Lung (tissue), 12 donors: Measurements from ENCODE around the gene ERBB4. TPM values are rescaled to one million over a fixed set of nuclear protein-coding genes. Genes with fewer than 3 reads are reported as not detected.

ENCODE experiments used
- ATAC-seq: fragments of 200-7000 bp; cut with Tn5 transposase; one replicate; pipeline ENCODE4 v1.9.1; 2020; ENCODE audit warnings: moderate number of reproducible peaks; ENCODE audit not compliant: insufficient read depth, low FRiP score
- DNase-seq, 3 donors: peaks; one replicate each; pipeline ENCODE4 v3.0.0-alpha.2; 2013 to 2017
- H3K27ac ChIP-seq, 2 donors: one replicate each; pipeline ENCODE4 v1.5.1; 2013; ENCODE audit warnings: mild to moderate bottlenecking in 2 of 2, moderate library complexity in 2 of 2, control low read depth in 1 of 2, inconsistent platforms in 1 of 2, low read depth in 1 of 2, low read length in 1 of 2
- H3K27me3 ChIP-seq, 3 donors: one replicate each; pipeline ENCODE4 v1.5.1; 2013; ENCODE audit warnings: low read length in 2 of 3; ENCODE audit not compliant: control insufficient read depth in 3 of 3, insufficient read depth in 3 of 3
- H3K36me3 ChIP-seq, 4 donors: one replicate each; pipeline ENCODE4 v1.5.1; 2013; ENCODE audit warnings: low read length in 4 of 4, mild to moderate bottlenecking in 1 of 4, moderate library complexity in 1 of 4; ENCODE audit not compliant: control insufficient read depth in 4 of 4, insufficient read depth in 4 of 4
- H3K4me1 ChIP-seq, 5 donors: one replicate each; pipeline ENCODE4 v1.5.1; 2013; ENCODE audit warnings: low read length in 5 of 5, mild to moderate bottlenecking in 2 of 5, moderate library complexity in 1 of 5; ENCODE audit not compliant: control insufficient read depth in 5 of 5, insufficient read depth in 5 of 5
- H3K4me3 ChIP-seq: one replicate; pipeline ENCODE4 v1.5.1; 2013; ENCODE audit warnings: mild to moderate bottlenecking, control low read depth, moderate library complexity
- H3K9ac ChIP-seq, 2 donors: one replicate each; pipeline ENCODE4 v1.5.1; 2013; ENCODE audit warnings: low read length in 2 of 2, control low read depth in 1 of 2; ENCODE audit not compliant: insufficient read depth in 1 of 2
- H3K9me3 ChIP-seq, 4 donors: one replicate each; pipeline ENCODE4 v1.5.1; 2013; ENCODE audit warnings: low read length in 3 of 4, mild to moderate bottlenecking in 1 of 4, moderate library complexity in 1 of 4; ENCODE audit not compliant: control insufficient read depth in 4 of 4, insufficient read depth in 3 of 4
- WGBS, 2 donors: extraction: QIAGEN DNeasy Blood & Tissue Kit; methylation state at CpG; one replicate each; pipeline ENCODE4 v1.1.7; 2013; 5-methylcytosine and 5-hydroxymethylcytosine counted together
- polyA plus RNA-seq, 2 donors: library from polyadenylated mRNA; stranded (reverse); fragments of 200-250 nt; gene quantifications; one replicate each; pipeline ENCODE4 v1.2.1, GENCODE V29; 2013
- total RNA-seq, 2 donors: library from RNA; depleted of rRNA in 1 of 2; stranded (reverse); fragments of >200 nt in 1 of 2; gene quantifications; one replicate each; pipeline ENCODE4 v1.2.1, GENCODE V29; 2014 to 2021
- TF ChIP-seq, protein P1 (sequence below): IDR thresholded peaks from 2 replicates; pipeline ENCODE4 v1.5.1; 2012; ENCODE audit warnings: mild to moderate bottlenecking; ENCODE audit errors: control extremely low read depth, extremely low read depth
- donor health status: control.
- donor health status: control.
- donor health status: Bipolar disorder and iron deficiency.
- donor health status: healthy.
- donor health status: DM: yes; HTN: yes; CAD: no.

The ERBB4 gene
- total and polyA plus RNA-seq, 4 donors: 0.41 to 16.8 (median 5.3) TPM

DNA sequence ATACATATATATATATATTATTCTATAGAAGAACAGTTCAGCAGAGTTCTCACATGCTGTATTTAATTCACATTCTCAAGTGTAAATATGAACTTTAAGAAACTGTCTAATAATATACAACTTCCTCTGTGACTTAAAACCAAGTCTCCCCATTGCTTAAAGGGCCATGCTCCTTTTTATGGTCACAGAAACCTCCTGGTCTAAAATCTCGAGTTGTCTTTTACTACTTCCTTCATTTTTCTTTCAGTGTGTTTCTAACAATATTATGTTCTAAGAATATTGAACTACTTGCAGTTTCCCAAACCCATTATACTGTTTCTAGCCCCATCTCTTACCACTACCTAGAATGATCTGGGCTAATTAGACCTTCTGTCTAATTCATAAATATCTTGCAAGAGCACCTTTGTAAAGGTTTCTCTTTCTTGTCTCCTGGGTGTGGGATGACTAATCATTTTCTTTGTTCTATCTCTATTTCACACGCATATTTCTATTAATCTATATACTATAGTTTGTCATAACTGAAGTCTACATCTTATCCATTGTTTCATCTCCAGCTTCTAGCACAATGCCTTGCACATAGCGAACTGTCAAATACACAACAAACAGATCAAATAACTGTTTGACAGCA is 48.8 kb downstream of the ERBB4 start:
- TF ChIP-seq, protein P1, sequence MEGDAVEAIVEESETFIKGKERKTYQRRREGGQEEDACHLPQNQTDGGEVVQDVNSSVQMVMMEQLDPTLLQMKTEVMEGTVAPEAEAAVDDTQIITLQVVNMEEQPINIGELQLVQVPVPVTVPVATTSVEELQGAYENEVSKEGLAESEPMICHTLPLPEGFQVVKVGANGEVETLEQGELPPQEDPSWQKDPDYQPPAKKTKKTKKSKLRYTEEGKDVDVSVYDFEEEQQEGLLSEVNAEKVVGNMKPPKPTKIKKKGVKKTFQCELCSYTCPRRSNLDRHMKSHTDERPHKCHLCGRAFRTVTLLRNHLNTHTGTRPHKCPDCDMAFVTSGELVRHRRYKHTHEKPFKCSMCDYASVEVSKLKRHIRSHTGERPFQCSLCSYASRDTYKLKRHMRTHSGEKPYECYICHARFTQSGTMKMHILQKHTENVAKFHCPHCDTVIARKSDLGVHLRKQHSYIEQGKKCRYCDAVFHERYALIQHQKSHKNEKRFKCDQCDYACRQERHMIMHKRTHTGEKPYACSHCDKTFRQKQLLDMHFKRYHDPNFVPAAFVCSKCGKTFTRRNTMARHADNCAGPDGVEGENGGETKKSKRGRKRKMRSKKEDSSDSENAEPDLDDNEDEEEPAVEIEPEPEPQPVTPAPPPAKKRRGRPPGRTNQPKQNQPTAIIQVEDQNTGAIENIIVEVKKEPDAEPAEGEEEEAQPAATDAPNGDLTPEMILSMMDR: no peak
- Histone ChIP-seq H3K27ac (no peak overlapping the region), H3K4me3 (no peak overlapping the region), H3K4me1 (peaks cover 0 to 5% (median 0%) of the 10 kb centered on the region in 5 donors), H3K36me3 (no peaks in the 10 kb centered on the region), H3K9ac (no peak overlapping the region), H3K27me3 (no peaks in the 10 kb centered on the region), H3K9me3 (no peaks in the 10 kb centered on the region)
- 70 to 74% methylated on average over 3 of the region's 3 CpGs for WGBS, 2 donors
- ATAC-seq: no peak
- no peak for DNase-seq

DNA sequence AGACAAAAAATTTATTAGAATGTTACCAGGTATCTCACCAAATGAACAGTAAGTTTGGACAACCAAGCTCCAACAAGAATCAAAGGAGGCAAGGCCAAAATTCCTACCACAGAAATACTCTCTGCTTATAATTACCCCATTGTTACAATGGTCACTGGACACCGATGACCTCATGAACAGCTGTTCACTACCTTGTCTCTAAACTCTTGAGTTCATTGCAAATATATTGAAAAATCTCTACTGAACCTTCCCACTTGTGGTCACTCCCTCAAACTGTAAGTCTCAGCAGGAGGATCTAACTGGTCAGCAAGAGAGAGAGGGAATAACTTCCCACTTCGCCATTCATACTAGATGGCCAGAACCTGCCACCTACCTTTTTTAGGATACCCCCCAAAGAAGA is 50.0 kb downstream of the ERBB4 start:
- Histone ChIP-seq H3K36me3 (no peaks in the 10 kb centered on the region), H3K4me3 (no peak overlapping the region), H3K9me3 (no peaks in the 10 kb centered on the region), H3K9ac (no peak overlapping the region), H3K27ac (no peak overlapping the region), H3K27me3 (no peaks in the 10 kb centered on the region), H3K4me1 (peaks cover 0 to 8% (median 0%) of the 10 kb centered on the region in 5 donors)
- DNase-seq (no peak), ATAC-seq (no peak)
- TF ChIP-seq, protein P1: no peak
- 90 to 93% methylated on average over 2 of the region's 2 CpGs for WGBS, 2 donors

GRCh38 chr2:212484563-212485080 is 54.0 kb downstream of the ERBB4 start:
- no peak overlapping the region for H3K9ac ChIP-seq
- peaks cover 0 to 8% (median 0%) of the 10 kb centered on the region in 5 donors for H3K4me1 ChIP-seq
- no peak for DNase-seq
- H3K4me3 ChIP-seq: no peak overlapping the region
- no peaks in the 10 kb centered on the region for H3K27me3 ChIP-seq
- H3K9me3 ChIP-seq: no peaks in the 10 kb centered on the region
- TF ChIP-seq, protein P1: no peak
- H3K27ac ChIP-seq: no peak overlapping the region
- no peak for ATAC-seq
- 62 to 65% methylated on average over 4 of the region's 4 CpGs for WGBS, 2 donors
- H3K36me3 ChIP-seq: no peaks in the 10 kb centered on the region
